NCI-H1417 (cell line): ENCODE data around the gene CYP26B1.

Source experiments
- DNase-seq, 3 experiments: peaks; one replicate each; lab custom pipeline; 2025; lab: John Stamatoyannopoulos, UW

CYP26B1 gene

DNA sequence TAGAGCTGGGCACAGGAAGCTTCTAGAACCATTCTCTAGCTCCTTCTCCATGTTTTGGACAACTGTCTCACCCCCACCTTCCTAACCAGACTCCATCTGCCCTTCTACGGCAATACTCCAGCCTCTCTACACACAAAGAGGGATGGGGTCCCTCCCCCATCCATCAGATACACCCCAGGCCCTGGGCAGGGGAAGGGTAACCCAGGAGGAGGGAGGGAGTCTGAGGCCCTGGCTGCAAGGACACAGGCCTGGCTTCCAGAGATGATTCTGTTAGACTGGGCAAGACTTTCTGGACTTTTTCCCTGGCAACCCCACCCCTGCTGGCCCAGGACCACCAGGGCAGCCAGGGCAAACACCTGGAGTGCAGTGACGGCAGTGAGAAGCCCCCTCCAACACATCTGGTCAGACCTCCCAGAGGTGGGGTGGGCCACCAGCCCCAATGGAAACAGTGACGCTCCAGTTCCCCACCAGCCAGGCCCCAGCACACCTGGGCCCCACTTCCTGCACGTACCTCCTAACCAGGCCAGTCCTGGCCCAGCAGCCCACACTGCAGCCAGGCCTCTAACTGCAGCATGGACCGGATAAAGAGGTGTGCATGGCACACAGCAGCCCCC lies 6.5 kb downstream of the CYP26B1 start:
- no peak for DNase-seq

DNA sequence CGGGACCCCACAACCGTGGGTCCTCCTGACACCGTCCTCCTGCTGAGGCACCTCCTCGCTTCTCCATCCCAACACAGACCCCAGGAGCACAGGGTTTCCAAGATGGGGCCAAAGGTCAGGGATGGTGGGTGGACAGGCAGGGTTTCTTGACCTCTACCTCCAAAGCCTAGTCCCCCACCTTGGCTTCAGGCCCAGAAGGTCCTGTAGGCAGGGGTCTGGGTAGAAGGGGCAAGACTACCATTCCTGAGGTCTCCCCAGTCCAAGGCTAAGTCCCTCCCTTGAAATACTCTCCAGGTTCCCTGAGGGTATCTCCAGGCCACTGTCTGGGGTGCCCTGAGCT lies 7.1 kb downstream of the CYP26B1 start:
- DNase-seq, result no peak

GRCh38 chr2:72139874-72140620 lies 7.6 kb downstream of the CYP26B1 start:
- DNase-seq, result no peak

- DNase-seq, result no peak
Observed at GRCh38 chr2:72139471-72139873, 8.2 kb downstream of the CYP26B1 start.

GRCh38 chr2:72138921-72139381 lies 8.7 kb downstream of the CYP26B1 start:
- no peak for DNase-seq

DNA sequence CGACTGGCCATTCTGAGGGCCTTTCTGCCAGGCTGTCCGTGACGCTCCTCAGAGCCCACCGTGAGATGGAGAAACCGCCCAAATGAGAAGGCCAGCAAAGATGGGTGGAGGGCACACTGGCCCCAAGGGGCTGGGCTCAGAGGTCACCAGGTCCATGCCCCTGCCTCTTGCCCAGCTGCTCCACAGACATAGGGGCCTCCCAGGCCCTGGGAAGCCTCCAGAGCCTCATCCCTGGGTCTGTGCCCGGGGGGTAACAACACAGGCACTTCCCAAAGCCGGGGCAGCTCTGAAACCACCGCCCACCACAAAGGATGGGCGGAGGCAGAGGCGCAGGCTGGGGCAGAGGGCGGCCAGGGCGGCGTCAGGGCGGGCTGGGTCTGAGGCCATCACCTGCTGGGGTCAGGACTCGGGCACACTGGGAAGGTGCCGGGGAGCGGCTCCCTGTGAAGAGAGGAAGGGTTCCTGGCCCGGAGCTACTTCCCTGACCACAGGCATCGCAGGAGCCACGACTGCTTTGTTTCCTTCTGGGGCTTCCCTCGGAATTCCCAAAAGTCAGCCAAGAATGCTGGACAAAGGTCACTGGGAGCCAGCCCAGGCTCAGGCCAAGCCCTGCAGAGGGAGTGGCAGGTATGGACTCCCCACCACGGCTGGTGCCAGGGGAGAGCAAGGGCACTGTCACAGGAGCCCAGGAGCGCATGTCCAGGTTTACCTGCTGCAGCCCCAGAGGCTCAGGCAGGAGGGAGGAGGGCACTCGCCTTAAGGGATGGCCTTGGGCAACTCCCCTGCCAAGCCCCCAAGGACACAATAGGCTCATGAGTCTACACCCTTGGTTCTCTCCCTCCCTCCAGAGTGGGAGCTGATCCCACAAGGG lies 9.4 kb downstream of the CYP26B1 start:
- no peak for DNase-seq

GRCh38 chr2:72137498-72138010 lies 10.1 kb downstream of the CYP26B1 start:
- peak; percentile 13 to 50 (median 34) for DNase-seq

GRCh38 chr2:72136933-72137497 lies 10.6 kb downstream of the CYP26B1 start:
- no peak for DNase-seq

- DNase-seq, result no peak
Observed at GRCh38 chr2:72136331-72136730, 11.3 kb downstream of the CYP26B1 start.

DNA sequence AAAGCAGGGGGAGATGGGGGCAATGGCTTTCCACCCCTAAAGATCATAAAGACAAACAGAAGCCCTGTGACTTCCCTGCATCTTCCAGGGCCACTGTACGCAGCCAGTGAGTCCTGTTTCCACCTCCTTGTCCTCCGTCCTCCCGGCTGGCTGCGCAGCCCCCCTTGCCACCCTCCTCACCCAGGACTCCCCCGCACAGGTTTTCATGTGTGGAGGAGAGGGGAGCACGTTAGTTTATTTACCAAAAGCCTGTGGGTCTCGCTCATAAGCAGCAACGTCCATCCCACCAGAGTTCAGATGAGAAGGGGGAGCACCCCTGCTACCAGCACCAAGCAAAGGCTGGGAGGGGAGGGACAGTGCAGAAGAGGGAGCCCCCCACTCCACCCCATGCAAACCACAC lies 11.7 kb downstream of the CYP26B1 start:
- DNase-seq, result no peak

DNA sequence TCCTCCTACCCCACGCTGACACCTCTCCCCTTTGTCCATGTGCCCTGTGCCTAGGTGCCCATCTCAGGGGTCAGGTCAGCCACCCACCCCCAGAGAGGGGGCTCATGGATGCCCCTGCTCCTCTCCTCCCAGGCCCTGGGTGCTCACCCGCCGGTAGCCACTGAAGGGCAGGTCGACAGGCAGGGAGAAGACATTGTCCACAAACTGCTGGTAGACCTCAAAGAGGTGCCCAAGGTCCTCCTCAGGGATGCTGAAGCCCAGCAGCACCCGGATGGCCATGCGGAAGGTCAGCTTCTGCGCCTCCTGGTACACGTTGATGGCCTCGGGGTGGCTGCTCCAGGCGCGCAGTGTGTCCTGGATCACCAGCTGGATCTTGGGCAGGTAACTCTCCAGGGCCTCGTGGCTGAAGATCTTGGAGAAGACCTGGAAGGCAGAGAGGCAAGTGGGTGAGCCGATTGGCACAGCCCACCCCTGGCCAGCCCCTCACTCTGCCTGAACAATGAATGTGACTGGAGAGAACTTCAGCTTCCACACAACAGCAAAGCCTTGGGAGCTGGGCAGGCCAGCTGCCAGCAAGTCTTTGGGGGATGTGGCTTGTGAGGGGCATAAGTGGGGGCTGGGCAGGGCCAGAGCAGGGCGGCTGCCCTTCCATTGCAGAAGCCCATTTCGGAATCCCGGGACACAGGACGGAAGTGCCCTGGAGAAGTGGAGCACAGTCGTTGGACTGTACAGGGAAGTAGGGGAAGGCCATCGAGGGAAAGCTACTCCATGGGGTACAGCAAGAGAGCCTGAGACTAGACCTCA lies 12.5 kb downstream of the CYP26B1 start:
- no peak for DNase-seq

DNA sequence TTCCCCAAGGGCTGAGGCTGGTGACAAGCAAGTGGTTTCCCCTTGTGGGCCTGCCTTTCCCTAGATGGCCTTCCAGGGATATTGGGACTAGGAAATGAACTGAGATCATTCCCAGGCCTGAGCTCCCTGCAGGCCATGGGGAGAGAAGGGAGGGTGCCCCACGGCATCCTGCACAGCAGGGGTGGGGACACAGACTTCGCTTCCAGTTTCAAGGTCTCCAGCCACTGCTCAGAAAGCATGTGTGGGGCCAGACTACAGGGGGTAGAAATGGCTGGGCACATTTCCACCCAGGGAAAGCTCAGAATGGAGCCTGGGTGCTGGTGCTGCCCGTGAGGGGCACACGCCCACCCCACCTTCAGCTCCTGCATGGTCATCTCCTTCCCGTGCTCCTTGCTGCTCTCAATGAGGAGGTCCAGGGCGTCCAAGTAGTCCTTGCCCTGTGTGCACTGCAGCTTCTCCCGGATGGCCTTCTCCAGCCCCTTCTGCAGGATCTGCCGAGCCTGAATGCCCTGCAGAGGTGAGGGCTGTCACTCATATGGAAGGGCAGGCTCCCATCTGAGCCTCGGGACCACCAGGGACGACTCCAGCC lies 13.2 kb downstream of the CYP26B1 start:
- no peak for DNase-seq

DNA sequence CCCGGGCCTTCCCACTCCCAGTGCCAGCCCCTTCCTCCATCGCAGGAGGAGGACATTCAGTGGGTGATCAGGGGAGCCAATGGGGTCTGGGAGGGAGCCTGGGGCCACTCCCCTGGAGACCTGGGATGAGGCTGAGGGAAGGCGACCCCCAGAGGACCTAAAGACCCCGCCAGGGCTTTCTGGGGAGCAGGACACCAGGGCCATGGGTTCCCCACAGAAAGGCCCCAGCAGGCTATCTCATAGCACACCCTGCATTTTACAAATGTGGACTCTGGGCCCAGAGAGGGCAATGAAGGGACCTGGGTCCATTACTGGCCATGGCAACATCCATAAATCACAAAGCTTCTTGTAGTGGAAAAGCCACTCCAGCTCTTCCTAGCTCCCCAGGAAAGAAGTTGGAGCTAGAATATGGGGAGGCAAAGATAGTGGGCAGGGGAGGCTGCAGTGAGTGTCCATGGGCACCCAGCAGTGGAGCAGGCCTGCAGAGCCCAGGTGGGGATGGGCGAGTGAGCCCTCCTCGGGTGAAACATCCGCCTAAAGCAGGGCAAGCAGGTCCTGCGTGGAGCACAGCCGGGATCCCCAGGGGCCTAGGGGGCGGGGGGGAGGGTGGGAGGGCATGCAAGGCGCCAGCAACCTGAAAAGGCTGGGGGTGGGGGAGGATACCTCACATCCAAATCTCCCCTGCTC lies 13.8 kb downstream of the CYP26B1 start:
- DNase-seq, result no peak

GRCh38 chr2:72132981-72133720 lies 14.5 kb downstream of the CYP26B1 start:
- no peak for DNase-seq

GRCh38 chr2:72131916-72132841 lies 15.5 kb downstream of the CYP26B1 start:
- no peak for DNase-seq

DNA sequence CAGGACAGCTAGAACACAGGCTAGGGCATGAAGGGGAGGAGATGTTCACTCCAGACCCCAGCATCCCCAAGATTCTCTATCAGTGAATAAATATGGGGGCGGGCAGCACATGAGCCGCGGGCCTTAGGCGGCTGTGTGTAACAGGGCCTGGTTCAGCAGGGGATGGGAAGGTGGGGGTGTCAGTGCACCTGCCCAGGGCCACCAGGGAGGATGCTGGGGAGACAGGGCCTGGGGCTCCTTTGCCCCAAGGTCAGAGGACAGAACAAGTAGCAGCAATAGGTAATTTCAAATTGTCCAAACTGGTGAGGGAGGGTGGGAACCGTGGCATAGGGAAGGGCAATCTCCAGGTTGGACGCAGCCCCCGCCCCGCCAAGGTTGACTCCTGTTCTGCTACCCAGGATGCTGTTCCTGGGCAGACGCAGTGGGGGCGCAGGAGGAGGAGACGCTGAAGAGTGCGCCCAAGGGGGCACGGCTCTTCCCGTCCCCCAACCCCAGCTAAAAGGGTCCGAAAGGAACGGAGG lies 16.2 kb downstream of the CYP26B1 start:
- no peak for DNase-seq

- DNase-seq, result no peak
Observed at GRCh38 chr2:72130659-72131360, 16.9 kb downstream of the CYP26B1 start.
